Thoracic aorta (tissue), 2 donors: ENCODE measurements around the gene PSMB4. TPM values are rescaled to one million over a fixed set of nuclear protein-coding genes. Genes with fewer than 3 reads are reported as not detected.

Source experiments
- ATAC-seq: fragments of 150-250 bp; one replicate; pipeline ENCODE4 v1.8.0; 2017; ENCODE audit warnings: low read depth; ENCODE audit not compliant: insufficient number of reproducible peaks, low FRiP score
- DNase-seq: peaks from one replicate; pipeline ENCODE4 v3.0.0-alpha.2; 2020; ENCODE audit warnings: low spot score
- H3K27ac ChIP-seq, 2 donors: fragments of 200-600 bp; sonication (generic); 1 replicate in 1 of 2; 2 replicates in 1 of 2; pipeline ENCODE4 v1.5.1; 2016; ENCODE audit warnings: mild to moderate bottlenecking in 2 of 2, moderate library complexity in 2 of 2
- H3K27me3 ChIP-seq: fragments of 200-600 bp; sonication (generic); replicated peaks from 2 replicates; pipeline ENCODE4 v1.6.0; 2016; ENCODE audit warnings: mild to moderate bottlenecking; ENCODE audit not compliant: insufficient read depth
- H3K36me3 ChIP-seq: fragments of 200-600 bp; sonication (generic); one replicate; pipeline ENCODE4 v1.5.1; 2016
- H3K4me1 ChIP-seq, 2 donors: fragments of 200-600 bp; sonication (generic); 1 replicate in 1 of 2; 2 replicates in 1 of 2; pipeline versions ENCODE4 v1.5.1 to v1.6.0; 2016; ENCODE audit warnings: low read depth in 2 of 2, mild to moderate bottlenecking in 1 of 2; ENCODE audit not compliant: control insufficient read depth in 1 of 2
- H3K4me3 ChIP-seq: fragments of 200-600 bp; sonication (generic); 2 replicates; pipeline ENCODE4 v1.5.1; 2016; ENCODE audit warnings: mild to moderate bottlenecking
- H3K9me3 ChIP-seq: fragments of 200-600 bp; sonication (generic); 2 replicates; pipeline ENCODE4 v1.5.1; 2016
- total RNA-seq, 2 donors: library from RNA; depleted of rRNA; stranded (reverse); fragments of >200 nt; gene quantifications; one replicate each; pipeline versions ENCODE4 v1.1.0 to v1.2.3, GENCODE V29; 2016
- TF ChIP-seq, protein P1 (sequence below): fragments of 200-600 bp; sonication (generic); IDR thresholded peaks from one replicate; pipeline ENCODE4 v1.5.1; 2019; ENCODE audit warnings: antibody characterized with exemption

The PSMB4 gene
- total RNA-seq, 2 donors from 2014 or later = 168 to 209 TPM

DNA sequence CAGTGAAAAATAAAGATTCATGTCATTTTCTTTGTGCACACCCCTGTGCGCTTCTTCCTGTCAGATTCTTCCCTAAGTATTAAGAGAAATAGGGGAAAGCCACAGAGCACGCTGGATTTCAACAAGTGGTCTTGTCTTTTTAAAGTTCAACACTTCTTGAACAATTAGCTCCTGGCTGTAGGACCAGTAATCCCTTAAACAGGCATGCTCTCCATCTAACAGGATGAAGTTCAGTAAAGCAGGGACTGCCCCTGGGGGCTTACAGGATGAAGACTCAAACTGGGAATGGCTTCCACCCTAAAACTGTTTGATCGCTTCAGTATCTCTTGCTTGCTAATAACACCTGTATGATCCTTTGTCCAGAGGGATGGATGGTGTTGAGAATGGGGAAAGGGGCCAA is 4.2 kb downstream of the PSMB4 start:
- DNase-seq = no peak
- no peaks in the 10 kb centered on the region for H3K27me3 ChIP-seq
- peaks cover 56% of the 10 kb centered on the region for H3K36me3 ChIP-seq
- no peak overlapping the region for H3K27ac ChIP-seq
- H3K4me3 ChIP-seq = no peak overlapping the region
- TF ChIP-seq, protein P1, sequence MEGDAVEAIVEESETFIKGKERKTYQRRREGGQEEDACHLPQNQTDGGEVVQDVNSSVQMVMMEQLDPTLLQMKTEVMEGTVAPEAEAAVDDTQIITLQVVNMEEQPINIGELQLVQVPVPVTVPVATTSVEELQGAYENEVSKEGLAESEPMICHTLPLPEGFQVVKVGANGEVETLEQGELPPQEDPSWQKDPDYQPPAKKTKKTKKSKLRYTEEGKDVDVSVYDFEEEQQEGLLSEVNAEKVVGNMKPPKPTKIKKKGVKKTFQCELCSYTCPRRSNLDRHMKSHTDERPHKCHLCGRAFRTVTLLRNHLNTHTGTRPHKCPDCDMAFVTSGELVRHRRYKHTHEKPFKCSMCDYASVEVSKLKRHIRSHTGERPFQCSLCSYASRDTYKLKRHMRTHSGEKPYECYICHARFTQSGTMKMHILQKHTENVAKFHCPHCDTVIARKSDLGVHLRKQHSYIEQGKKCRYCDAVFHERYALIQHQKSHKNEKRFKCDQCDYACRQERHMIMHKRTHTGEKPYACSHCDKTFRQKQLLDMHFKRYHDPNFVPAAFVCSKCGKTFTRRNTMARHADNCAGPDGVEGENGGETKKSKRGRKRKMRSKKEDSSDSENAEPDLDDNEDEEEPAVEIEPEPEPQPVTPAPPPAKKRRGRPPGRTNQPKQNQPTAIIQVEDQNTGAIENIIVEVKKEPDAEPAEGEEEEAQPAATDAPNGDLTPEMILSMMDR = no peak
- no peaks in the 10 kb centered on the region for H3K9me3 ChIP-seq
- H3K4me1 ChIP-seq = peaks cover 4 to 21% of the 10 kb centered on the region in 2 donors
- no peak for ATAC-seq

DNA sequence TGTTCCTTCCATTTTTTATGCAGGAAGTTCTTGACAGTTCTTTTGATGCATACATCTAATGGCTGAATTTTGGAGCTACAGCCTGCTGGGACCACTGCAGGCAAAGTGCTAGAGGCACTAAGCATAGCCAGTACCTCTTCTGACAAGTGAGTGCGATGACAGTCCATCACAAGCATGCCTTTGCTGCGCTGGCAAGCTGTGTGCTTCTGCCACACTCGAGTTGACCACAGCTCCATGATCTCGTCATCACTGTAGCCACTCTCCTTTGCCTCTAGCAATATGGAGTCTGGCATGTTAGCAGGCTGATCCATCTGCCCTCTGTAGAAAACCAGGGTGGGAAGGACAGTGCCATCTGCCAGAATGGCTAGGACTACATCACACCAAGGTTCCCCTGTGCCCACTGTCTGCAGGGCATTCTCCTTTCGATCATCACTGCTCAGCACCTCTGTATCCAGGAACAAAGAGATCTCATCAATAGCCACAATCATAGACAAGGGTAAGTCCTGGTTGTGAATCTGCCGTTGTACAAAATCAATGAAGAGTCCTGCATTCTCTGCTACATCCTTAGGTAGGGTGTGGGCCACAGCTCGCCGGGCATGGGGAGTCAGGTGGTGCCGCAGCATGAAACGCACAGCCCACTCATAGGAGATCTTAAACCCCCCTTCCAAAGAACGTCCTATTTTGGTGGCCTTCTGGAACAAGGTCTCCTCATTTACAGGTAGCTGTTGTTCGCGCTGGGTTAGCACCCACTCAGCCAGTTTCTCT is 6.0 kb downstream of the PSMB4 start:
- no peak overlapping the region for H3K27ac ChIP-seq
- H3K4me1 ChIP-seq = peaks cover under 1 to 18% of the 10 kb centered on the region in 2 donors
- H3K36me3 ChIP-seq = peaks cover 71% of the 10 kb centered on the region
- no peak for DNase-seq
- no peaks in the 10 kb centered on the region for H3K9me3 ChIP-seq
- H3K4me3 ChIP-seq = no peak overlapping the region
- no peak for ATAC-seq
- no peaks in the 10 kb centered on the region for H3K27me3 ChIP-seq
- TF ChIP-seq, protein P1 = no peak

DNA sequence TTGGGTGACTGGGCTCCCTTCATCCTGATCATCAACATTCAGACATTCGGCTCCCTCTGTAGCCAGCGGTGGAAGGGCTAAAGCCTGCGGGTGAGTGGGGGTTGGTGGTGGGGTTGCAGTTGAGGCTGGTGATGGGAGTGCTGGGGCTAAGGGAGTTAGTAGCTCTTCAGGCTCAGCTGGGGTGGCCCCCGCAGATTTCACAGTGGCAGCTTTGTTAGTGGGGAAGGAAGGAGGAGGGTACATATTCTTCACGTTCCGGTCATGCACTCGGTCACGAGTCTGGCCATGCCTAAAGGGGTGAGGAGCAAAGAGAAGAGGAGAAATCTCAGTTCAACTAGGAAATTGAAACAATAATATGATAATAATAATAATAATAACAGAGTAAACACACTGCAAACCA is 6.8 kb downstream of the PSMB4 start:
- H3K9me3 ChIP-seq = no peaks in the 10 kb centered on the region
- peaks cover 0 to 10% of the 10 kb centered on the region in 2 donors for H3K4me1 ChIP-seq
- TF ChIP-seq, protein P1 = no peak
- H3K27me3 ChIP-seq = no peaks in the 10 kb centered on the region
- DNase-seq = no peak
- H3K27ac ChIP-seq = no peak overlapping the region
- H3K36me3 ChIP-seq = peaks cover 77% of the 10 kb centered on the region
- no peak overlapping the region for H3K4me3 ChIP-seq
- ATAC-seq = no peak

DNA sequence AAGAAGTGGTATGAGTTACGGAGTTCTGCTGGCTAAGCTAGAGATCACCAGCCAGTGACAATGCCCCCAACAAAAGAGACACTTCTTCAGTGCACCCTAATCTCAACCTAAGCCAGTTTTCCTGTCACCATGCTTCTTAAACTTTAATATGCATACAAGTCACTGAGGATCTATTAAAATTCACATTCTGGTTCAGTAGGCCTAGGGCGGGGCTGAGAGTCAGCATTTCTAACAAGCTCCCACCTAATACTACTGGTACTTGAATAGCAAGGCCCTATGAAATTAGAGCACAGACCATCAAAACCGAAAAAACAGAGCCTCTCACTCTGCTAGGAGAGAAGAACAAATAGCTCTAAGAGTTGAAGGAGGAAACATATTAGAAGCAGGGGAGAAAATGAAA is 7.9 kb downstream of the PSMB4 start:
- H3K4me1 ChIP-seq = no peaks in the 10 kb centered on the region
- peaks cover 80% of the 10 kb centered on the region for H3K36me3 ChIP-seq
- H3K27ac ChIP-seq = no peak overlapping the region
- TF ChIP-seq, protein P1 = no peak
- no peak for ATAC-seq
- DNase-seq = no peak
- H3K27me3 ChIP-seq = no peaks in the 10 kb centered on the region
- no peak overlapping the region for H3K4me3 ChIP-seq
- H3K9me3 ChIP-seq = no peaks in the 10 kb centered on the region

DNA sequence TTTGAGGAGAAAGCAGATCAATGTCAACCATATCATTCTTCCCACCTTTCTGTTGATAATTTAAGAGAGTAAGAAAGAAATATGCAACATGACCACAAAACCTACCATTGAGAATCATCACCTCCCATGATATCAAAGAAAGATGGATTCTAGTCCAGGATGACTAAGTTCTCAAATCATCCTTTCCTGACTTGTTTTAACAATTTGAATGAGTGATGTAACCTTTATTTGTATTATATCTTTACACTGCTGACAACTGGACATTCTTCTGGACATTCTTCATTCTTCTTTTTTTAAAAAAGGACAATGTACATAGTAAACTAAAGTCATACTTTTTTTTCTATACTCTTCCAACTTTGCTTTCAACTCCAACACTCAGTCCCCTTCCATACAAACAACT is 9.5 kb downstream of the PSMB4 start:
- no peak for ATAC-seq
- no peak for DNase-seq
- H3K4me1 ChIP-seq = no peaks in the 10 kb centered on the region
- H3K27ac ChIP-seq = no peak overlapping the region
- TF ChIP-seq, protein P1 = no peak
- H3K4me3 ChIP-seq = no peak overlapping the region
- H3K9me3 ChIP-seq = no peaks in the 10 kb centered on the region
- H3K27me3 ChIP-seq = no peaks in the 10 kb centered on the region
- peaks cover 67% of the 10 kb centered on the region for H3K36me3 ChIP-seq
